GM21528 (cell line): Measurements from ENCODE around the gene KCNA5.

Source experiments
- ATAC-seq: cut with Tn5 transposase; IDR thresholded peaks from one replicate; pipeline ENCODE4 v1.9.1; 2021; ENCODE audit warnings: mild to moderate bottlenecking, moderate library complexity; ENCODE audit not compliant: unreplicated experiment, low FRiP score

The KCNA5 gene

GRCh38 chr12:5059358-5059757, 15.7 kb downstream of the KCNA5 start:
- no peak for ATAC-seq

DNA sequence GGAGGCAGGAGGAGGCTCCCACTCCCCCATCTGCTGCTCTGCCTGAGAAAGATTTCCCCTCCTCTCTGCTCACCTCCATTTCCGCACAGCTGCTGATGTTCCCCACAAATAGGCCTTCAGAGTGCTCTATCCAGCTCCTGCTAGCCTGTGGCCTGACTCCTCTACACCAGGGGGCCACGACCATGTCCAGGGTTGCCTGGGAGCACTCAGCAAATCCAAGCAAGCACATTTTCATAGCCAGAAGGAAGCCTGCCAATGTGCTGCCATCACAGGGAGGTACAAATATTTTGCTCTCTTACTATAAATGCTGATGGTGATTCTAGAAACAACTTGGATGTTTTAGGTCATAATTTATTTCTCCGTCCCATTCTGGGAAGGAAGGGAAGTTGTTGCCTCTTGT, 17.3 kb downstream of the KCNA5 start:
- no peak for ATAC-seq

DNA sequence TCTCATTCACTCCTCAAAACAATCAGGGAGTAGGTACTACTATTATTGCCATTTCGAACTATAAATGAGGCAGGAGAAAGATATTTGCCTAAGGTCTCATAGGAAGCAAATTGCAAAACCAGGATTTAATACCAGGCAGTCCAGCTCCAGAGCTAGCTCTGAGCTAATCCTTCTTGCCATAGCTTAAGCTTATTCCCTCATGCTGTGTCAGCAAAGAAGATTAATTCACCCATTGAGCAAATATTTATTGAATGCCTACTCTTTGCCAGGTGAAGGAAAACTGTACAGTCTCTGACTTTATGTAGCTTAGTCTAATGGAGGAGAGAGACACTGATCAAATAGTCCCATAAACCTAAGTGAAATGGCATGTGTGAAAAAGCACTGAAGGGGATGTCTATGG, 19.5 kb downstream of the KCNA5 start:
- ATAC-seq: no peak

DNA sequence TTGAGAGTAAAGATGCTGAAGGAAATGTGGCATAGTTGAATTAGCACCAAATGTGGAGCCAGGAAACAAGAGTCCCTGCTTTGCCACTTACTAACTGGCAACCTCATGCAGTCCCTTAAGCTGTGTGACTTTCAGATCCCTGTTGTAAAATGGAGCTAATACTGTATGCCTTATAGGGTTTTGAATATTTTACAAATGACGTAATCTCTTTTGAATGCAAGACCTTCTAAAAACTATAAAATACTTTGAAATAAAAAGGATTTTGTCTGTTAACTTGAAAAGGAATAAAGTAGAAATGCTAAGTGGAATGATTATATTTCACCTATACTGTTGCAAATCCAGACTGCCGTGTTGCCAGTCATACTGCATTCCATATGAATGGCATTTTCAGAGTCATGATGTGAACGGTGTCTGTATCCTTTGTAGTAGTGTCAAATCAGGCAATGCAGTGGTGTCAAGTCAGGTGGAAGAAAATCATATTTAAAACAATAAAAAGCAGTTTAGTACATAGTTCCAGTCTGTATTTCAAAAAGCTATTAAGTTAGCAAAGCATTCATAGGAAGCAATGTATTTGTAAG, 21.3 kb downstream of the KCNA5 start:
- ATAC-seq: no peak

DNA sequence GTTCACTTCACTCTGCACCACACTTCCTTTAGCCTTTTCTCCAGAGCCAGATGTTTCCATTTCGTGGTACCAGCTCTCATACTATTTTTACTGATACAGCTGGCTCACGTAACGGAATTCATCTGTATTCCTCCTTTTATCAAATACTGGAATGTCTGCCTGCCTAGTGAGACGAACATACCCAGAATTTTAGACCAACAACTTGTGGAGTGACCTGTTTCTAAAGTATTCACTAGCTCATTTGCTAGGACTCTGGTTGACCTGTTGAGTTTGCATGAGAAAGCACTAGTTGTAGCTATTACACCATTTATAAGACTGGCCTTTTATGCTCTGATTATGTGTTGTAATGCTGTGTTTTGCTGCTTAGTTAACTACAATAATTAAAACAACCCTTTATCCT, 22.6 kb downstream of the KCNA5 start:
- no peak for ATAC-seq

GRCh38 chr12:5068126-5068525, 24.4 kb downstream of the KCNA5 start:
- ATAC-seq: no peak

DNA sequence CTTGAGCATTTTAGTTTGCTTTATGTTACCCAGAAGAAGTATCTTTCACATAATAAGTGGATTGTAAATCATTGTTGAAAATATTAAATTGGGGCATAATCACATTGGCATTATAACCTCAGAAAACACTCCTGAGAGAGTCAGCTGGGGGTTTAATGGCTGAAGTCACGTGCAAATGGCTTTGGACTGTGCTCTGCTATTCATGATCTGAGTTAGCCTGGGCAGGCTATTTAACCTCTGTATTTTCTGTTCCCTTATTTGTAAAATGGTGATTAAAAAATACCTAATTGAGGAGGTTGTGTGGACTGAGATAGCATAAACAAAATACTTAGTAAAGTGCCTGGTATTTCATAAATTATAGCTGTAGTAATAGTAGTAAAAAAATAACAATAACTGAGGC, 24.9 kb downstream of the KCNA5 start:
- no peak for ATAC-seq

DNA sequence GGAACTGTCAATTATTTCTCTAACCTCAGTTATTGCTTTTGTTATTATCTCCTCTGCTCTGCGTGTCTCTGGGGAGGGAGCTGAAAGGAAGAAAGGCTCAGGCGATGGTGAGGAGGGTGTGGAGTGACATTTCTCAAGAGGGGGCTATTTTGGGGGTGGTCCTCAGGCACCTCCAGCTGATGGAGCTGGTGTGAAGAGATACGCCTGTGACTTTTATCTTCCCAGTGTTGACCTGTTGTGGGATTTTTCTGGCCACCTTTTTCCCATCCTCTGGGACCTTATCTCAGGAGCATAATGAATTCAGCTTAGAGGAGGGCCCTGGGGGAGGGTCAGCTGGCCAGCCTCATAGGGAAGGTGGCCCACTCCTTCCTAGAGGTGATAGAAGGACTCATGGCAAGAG, 26.4 kb downstream of the KCNA5 start:
- no peak for ATAC-seq

DNA sequence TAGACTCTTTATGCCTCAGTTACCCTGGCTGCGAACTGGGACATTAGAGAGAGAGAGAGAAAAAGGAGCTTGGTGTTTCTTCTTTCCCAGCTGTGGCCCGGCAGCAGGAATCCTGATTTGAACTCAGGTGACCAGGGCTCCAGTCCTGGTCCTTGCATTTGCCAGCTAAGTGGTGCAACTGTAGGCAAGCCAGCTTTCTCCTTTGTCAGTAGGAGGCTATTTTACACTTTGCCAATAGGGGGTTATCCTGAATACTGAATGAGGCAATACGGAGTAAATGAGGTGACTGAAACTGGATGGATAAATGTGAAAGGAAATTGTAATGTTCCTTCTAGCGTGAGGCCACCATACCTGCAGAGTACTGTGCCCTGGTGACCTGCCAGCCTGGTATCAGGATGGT, 27.8 kb downstream of the KCNA5 start:
- ATAC-seq: no peak

- ATAC-seq: no peak
Observed at GRCh38 chr12:5072311-5072710, 28.6 kb downstream of the KCNA5 start.

- ATAC-seq: no peak
Observed at GRCh38 chr12:5073054-5073453, 29.4 kb downstream of the KCNA5 start.

GRCh38 chr12:5073853-5074252, 30.2 kb downstream of the KCNA5 start:
- no peak for ATAC-seq

GRCh38 chr12:5076761-5077160, 33.1 kb downstream of the KCNA5 start:
- no peak for ATAC-seq

DNA sequence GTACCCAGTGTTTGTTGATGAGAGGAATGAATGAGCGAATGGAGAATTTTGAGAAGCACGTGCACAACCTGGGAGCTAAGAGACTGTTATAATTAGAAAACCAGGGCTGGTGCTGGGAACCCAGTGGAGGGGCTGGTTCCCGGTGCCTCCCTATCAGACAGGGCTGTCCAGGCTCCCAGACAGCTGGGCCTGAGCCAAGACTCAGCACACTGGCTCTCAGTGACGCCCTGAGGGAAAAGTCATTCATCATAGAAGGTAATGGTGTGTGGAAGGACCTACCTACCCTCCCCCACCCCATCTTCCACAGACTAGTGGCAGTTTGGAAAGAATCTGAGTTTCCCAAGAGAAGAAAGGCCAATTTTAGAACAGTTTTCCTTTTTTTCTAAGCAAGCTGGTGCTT, 34.7 kb downstream of the KCNA5 start:
- ATAC-seq: no peak

- ATAC-seq: no peak
Observed at GRCh38 chr12:5081016-5081415, 37.3 kb downstream of the KCNA5 start.

- no peak for ATAC-seq
Observed at GRCh38 chr12:5083955-5084849, 40.5 kb downstream of the KCNA5 start.

- no peak for ATAC-seq
Observed at GRCh38 chr12:5085896-5086295, 42.2 kb downstream of the KCNA5 start.

- no peak for ATAC-seq
Observed at GRCh38 chr12:5087831-5088554, 44.3 kb downstream of the KCNA5 start.

GRCh38 chr12:5088586-5089264, 45.0 kb downstream of the KCNA5 start:
- no peak for ATAC-seq

- no peak for ATAC-seq
Observed at GRCh38 chr12:5094551-5094950, 50.9 kb downstream of the KCNA5 start.

GRCh38 chr12:5094986-5095385, 51.3 kb downstream of the KCNA5 start:
- ATAC-seq: no peak
